ENCODE measurements around the gene PACRG. TPM values are rescaled to one million over a fixed set of nuclear protein-coding genes. Genes with fewer than 3 reads are reported as not detected.
"Not testable (repeated sequence)": the region's sequence is repeated elsewhere in the genome, so short reads cannot be mapped to it uniquely, and the experiment has no call there.

Gene PACRG
- polyA plus RNA-seq, 1 donor (not counting 4 experiments of a cell fraction or from before 2014, with no cell fraction given) = 0.31 TPM

DNA sequence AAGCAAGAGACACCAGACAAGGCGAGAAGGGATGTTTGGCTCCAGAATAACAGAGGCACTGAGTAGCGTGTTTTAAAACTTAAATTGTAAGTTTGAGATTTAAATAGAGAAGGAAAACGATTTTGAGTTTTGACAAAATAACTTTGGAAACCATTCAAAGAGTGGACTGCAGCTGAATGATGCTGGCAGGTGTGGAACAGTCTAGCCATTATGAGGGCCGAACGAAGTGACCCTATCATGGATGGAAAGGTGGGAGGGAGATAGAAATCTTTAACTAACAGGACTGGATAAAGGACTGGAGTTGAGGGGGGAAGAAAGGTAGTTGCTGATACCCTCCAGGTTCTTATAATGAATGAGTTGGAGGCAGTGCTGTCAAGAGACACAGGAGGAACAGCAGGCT is 248.4 kb downstream of the PACRG start:
- H3K36me3 ChIP-seq (ENCODE audit: control insufficient read depth in 2 of 2, extremely low read depth in 1 of 2, insufficient read depth in 2 of 2, low read length in 2 of 2) = no peaks in the 10 kb centered on the region
- H2AFZ ChIP-seq (ENCODE audit: control insufficient read depth, low read length) = no peak overlapping the region
- no peaks in the 10 kb centered on the region for H3K9me3 ChIP-seq (ENCODE audit: control insufficient read depth, low read depth, low read length)
- no peak overlapping the region for H3K9ac ChIP-seq (ENCODE audit: control insufficient read depth, extremely low read depth, insufficient read depth, low read length)
- dilution Hi-C loops (cut with MboI; ENCODE audit: extremely low pct_ligation_motif_present, low sequenced_read_pairs) = no loop called here
- no peaks in the 10 kb centered on the region for H4K20me1 ChIP-seq (ENCODE audit: control insufficient read depth, extremely low read depth, insufficient read depth, low read length)
- H3K4me2 ChIP-seq (ENCODE audit: control insufficient read depth, extremely low read depth, insufficient read depth, low read depth, low read length) = no peak overlapping the region
- H3K4me1 ChIP-seq (ENCODE audit: control insufficient read depth, extremely low read depth, insufficient read depth, low read length) = no peaks in the 10 kb centered on the region
- FAIRE-seq (no peak), DNase-seq (ENCODE audit: low read depth, low spot score) (no peak)
- no peaks in the 10 kb centered on the region for H3K9me1 ChIP-seq (ENCODE audit: control insufficient read depth, extremely low read depth, insufficient read depth, low read length)
- no peaks in the 10 kb centered on the region for H3K27me3 ChIP-seq (ENCODE audit: control insufficient read depth, extremely low read depth, insufficient read depth, low read length)
- no peaks in the 10 kb centered on the region for H3K79me2 ChIP-seq (ENCODE audit: control insufficient read depth, insufficient read depth, low read length)
- H3K27ac ChIP-seq (ENCODE audit: control insufficient read depth, insufficient read depth, low read length) = no peak overlapping the region
- H3K4me3 ChIP-seq (ENCODE audit: control insufficient read depth in 2 of 3, extremely low read depth in 1 of 3, insufficient read depth in 2 of 3, low read depth in 1 of 3, low read length in 3 of 3) = no peak overlapping the region
- no peak for TF ChIP-seq EZH2 (IDR thresholded peaks at IDR 0.05; ENCODE audit: low read length)
- TF ChIP-seq, protein P1, sequence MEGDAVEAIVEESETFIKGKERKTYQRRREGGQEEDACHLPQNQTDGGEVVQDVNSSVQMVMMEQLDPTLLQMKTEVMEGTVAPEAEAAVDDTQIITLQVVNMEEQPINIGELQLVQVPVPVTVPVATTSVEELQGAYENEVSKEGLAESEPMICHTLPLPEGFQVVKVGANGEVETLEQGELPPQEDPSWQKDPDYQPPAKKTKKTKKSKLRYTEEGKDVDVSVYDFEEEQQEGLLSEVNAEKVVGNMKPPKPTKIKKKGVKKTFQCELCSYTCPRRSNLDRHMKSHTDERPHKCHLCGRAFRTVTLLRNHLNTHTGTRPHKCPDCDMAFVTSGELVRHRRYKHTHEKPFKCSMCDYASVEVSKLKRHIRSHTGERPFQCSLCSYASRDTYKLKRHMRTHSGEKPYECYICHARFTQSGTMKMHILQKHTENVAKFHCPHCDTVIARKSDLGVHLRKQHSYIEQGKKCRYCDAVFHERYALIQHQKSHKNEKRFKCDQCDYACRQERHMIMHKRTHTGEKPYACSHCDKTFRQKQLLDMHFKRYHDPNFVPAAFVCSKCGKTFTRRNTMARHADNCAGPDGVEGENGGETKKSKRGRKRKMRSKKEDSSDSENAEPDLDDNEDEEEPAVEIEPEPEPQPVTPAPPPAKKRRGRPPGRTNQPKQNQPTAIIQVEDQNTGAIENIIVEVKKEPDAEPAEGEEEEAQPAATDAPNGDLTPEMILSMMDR (optimal IDR thresholded peaks at IDR 0.05 in 1 of 3, IDR thresholded peaks at IDR 0.05 in 1 of 3, conservative IDR thresholded peaks at IDR 0.05 in 1 of 3; ENCODE audit: extremely low read depth in 1 of 3, insufficient read depth in 2 of 3, low read length in 3 of 3) = no peak

DNA sequence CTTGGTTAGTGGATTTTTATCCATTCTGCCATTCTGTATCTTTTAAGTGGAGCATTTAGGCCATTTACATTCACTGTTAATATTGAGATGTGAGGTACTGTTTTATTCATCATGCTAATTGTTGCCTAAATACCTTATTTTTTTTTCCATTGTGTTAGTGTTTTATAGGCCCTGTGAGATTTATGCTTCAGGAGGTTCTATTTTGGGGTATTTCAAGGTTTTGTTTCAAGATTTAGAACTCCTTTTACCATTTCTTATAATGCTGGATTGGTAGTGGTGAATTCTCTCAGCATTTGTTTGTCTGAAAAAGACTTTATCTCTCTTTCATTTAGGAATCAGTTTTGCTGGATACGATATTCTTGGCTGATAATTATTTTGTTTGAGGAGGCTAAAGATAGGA is 255.5 kb downstream of the PACRG start:
- H3K4me2 ChIP-seq (ENCODE audit: control insufficient read depth, extremely low read depth, insufficient read depth, low read depth, low read length); H3K79me2 ChIP-seq (ENCODE audit: control insufficient read depth, insufficient read depth, low read length); H3K4me3 ChIP-seq (ENCODE audit: control insufficient read depth in 2 of 3, extremely low read depth in 1 of 3, insufficient read depth in 2 of 3, low read depth in 1 of 3, low read length in 3 of 3); FAIRE-seq; H3K4me1 ChIP-seq (ENCODE audit: control insufficient read depth, extremely low read depth, insufficient read depth, low read length); dilution Hi-C loops (cut with MboI; ENCODE audit: extremely low pct_ligation_motif_present, low sequenced_read_pairs); H3K36me3 ChIP-seq (ENCODE audit: control insufficient read depth in 2 of 2, extremely low read depth in 1 of 2, insufficient read depth in 2 of 2, low read length in 2 of 2); DNase-seq (ENCODE audit: low read depth, low spot score); H3K9me1 ChIP-seq (ENCODE audit: control insufficient read depth, extremely low read depth, insufficient read depth, low read length); H3K9me3 ChIP-seq (ENCODE audit: control insufficient read depth, low read depth, low read length); H2AFZ ChIP-seq (ENCODE audit: control insufficient read depth, low read length); H3K27me3 ChIP-seq (ENCODE audit: control insufficient read depth, extremely low read depth, insufficient read depth, low read length); H3K9ac ChIP-seq (ENCODE audit: control insufficient read depth, extremely low read depth, insufficient read depth, low read length); H4K20me1 ChIP-seq (ENCODE audit: control insufficient read depth, extremely low read depth, insufficient read depth, low read length); H3K27ac ChIP-seq (ENCODE audit: control insufficient read depth, insufficient read depth, low read length): not testable (repeated sequence)

DNA sequence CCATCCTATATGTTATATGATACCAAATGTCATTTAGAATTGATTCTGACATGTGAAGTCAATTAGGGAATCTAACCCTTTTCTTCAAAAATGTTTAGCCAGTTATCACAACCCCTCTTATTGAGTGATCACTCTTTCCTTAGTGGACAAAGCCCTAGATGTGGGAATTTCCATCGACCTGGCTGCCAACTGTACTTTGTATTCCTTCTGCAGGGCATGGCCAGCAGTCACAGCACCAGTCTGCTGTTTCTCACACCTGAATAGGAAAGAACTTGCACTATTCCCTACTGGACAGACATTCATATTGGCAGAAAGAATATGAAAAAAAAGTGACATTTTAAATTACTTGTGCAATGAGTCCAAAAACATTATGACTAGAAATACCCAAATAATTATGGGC is 271.0 kb downstream of the PACRG start:
- no peak for DNase-seq (ENCODE audit: low read depth, low spot score)
- no peak for FAIRE-seq

More for the DNA sequence above, 271.0 kb downstream of the PACRG start:
- dilution Hi-C loops (cut with MboI; ENCODE audit: extremely low pct_ligation_motif_present, low sequenced_read_pairs) = no loop called here
- Histone ChIP-seq H3K4me2 (ENCODE audit: control insufficient read depth, extremely low read depth, insufficient read depth, low read depth, low read length) (no peak overlapping the region), H3K9me3 (ENCODE audit: control insufficient read depth, low read depth, low read length) (no peaks in the 10 kb centered on the region), H4K20me1 (ENCODE audit: control insufficient read depth, extremely low read depth, insufficient read depth, low read length) (no peaks in the 10 kb centered on the region), H3K9ac (ENCODE audit: control insufficient read depth, extremely low read depth, insufficient read depth, low read length) (no peak overlapping the region), H3K27me3 (ENCODE audit: control insufficient read depth, extremely low read depth, insufficient read depth, low read length) (no peaks in the 10 kb centered on the region), H3K4me1 (ENCODE audit: control insufficient read depth, extremely low read depth, insufficient read depth, low read length) (no peaks in the 10 kb centered on the region), H3K27ac (ENCODE audit: control insufficient read depth, insufficient read depth, low read length) (no peak overlapping the region), H3K9me1 (ENCODE audit: control insufficient read depth, extremely low read depth, insufficient read depth, low read length) (no peaks in the 10 kb centered on the region), H3K4me3 (ENCODE audit: control insufficient read depth in 2 of 3, extremely low read depth in 1 of 3, insufficient read depth in 2 of 3, low read depth in 1 of 3, low read length in 3 of 3) (no peak overlapping the region), H3K36me3 (ENCODE audit: control insufficient read depth in 2 of 2, extremely low read depth in 1 of 2, insufficient read depth in 2 of 2, low read length in 2 of 2) (no peaks in the 10 kb centered on the region), H3K79me2 (ENCODE audit: control insufficient read depth, insufficient read depth, low read length) (no peaks in the 10 kb centered on the region), H2AFZ (ENCODE audit: control insufficient read depth, low read length) (no peak overlapping the region)
- no peak for TF ChIP-seq EZH2 (IDR thresholded peaks at IDR 0.05; ENCODE audit: low read length)
- TF ChIP-seq, protein P1 (optimal IDR thresholded peaks at IDR 0.05 in 1 of 3, IDR thresholded peaks at IDR 0.05 in 1 of 3, conservative IDR thresholded peaks at IDR 0.05 in 1 of 3; ENCODE audit: extremely low read depth in 1 of 3, insufficient read depth in 2 of 3, low read length in 3 of 3) = no peak
